H1 (cell line): ENCODE results near the gene HYAL1. TPM values are rescaled to one million over a fixed set of nuclear protein-coding genes. Genes with fewer than 3 reads are reported as not detected.
A peak's percentile ranks its signal among the peaks of the same experiment; 100 is the strongest.

Source experiments
- CTCF ChIA-PET: fragments of 300-600 bp; sonication (Branson Sonifier 250); formaldehyde crosslinking; loops from one replicate; lab custom pipeline; 2021; ENCODE audit not compliant: partially characterized antibody; lab: Charles Lee
- POLR2A ChIA-PET: fragments of 300-600 bp; sonication (Branson Sonifier 250); formaldehyde crosslinking; loops from one replicate; lab custom pipeline; 2021; ENCODE audit warnings: inconsistent platforms; ENCODE audit not compliant: partially characterized antibody; lab: Charles Lee
- DNase-seq, 2 experiments: peaks; one replicate each; pipeline versions ENCODE4 v3.0.0 to v3.0.0-alpha.2; 2010 to 2022; ENCODE audit warnings: low spot score in 2 of 2, low read depth in 1 of 2, mixed read lengths in 1 of 2
- FAIRE-seq: peaks from 2 replicates; lab custom pipeline; 2011; peaks lifted over from hg19 to GRCh38; lab: Jason Lieb, UNC
- H2AFZ ChIP-seq: 2 replicates; pipeline ENCODE4 v1.8.1; 2012; ENCODE audit warnings: low read length, inconsistent platforms
- H2AK5ac ChIP-seq: 2 replicates; pipeline ENCODE4 v1.6.1; 2013; ENCODE audit warnings: low read depth, low read length
- H2BK120ac ChIP-seq: replicated peaks from 2 replicates; pipeline ENCODE3; 2013; ENCODE audit warnings: low read depth, low read length, inconsistent platforms
- H2BK12ac ChIP-seq: 2 replicates; pipeline ENCODE4 v1.6.1; 2013; ENCODE audit warnings: low read depth, low read length
- H2BK15ac ChIP-seq: 2 replicates; pipeline ENCODE4 v1.6.1; 2013; ENCODE audit warnings: low read length
- H2BK20ac ChIP-seq: 2 replicates; pipeline ENCODE4 v1.6.1; 2013; ENCODE audit warnings: low read length
- H2BK5ac ChIP-seq: 2 replicates; pipeline ENCODE4 v1.6.1; 2013; ENCODE audit warnings: low read depth, low read length
- H3K14ac ChIP-seq: 2 replicates; pipeline ENCODE4 v1.6.1; 2013; ENCODE audit warnings: inconsistent platforms; ENCODE audit not compliant: insufficient read length
- H3K18ac ChIP-seq: 2 replicates; pipeline ENCODE4 v1.6.1; 2013; ENCODE audit warnings: low read length; ENCODE audit errors: extremely low read depth
- H3K23ac ChIP-seq: 2 replicates; pipeline ENCODE4 v1.6.1; 2013; ENCODE audit warnings: inconsistent platforms; ENCODE audit not compliant: insufficient read length
- H3K23me2 ChIP-seq: 2 replicates; pipeline ENCODE4 v1.6.1; 2013; ENCODE audit warnings: low read depth, low read length
- H3K27ac ChIP-seq: 2 replicates; pipeline ENCODE4 v1.6.1; 2011; ENCODE audit warnings: low read depth, low read length, inconsistent platforms
- H3K27me3 ChIP-seq, 4 experiments: replicated peaks in 1 of 4; 1 replicate in 1 of 4; 2 replicates in 3 of 4; pipeline versions ENCODE4 v1.6.1 to v1.8.1; 2011 to 2013; ENCODE audit warnings: low read length in 3 of 4, mild to moderate bottlenecking in 3 of 4, inconsistent platforms in 2 of 4, mixed read lengths in 2 of 4, moderate library complexity in 1 of 4; ENCODE audit not compliant: control insufficient read depth in 3 of 4, insufficient read depth in 3 of 4; ENCODE audit errors: extremely low read depth in 1 of 4
- H3K36me3 ChIP-seq, 4 experiments: 2 replicates each; pipeline versions ENCODE4 v1.6.1 to v1.8.1; 2011 to 2013; ENCODE audit warnings: mild to moderate bottlenecking in 4 of 4, low read length in 3 of 4, moderate library complexity in 2 of 4, control low read depth in 1 of 4, inconsistent platforms in 1 of 4; ENCODE audit not compliant: insufficient read depth in 4 of 4, control insufficient read depth in 2 of 4
- H3K4ac ChIP-seq: replicated peaks from 2 replicates; pipeline ENCODE3; 2013; ENCODE audit warnings: low read length, low read depth, mixed read lengths, inconsistent platforms; ENCODE audit not compliant: insufficient read length
- H3K4me1 ChIP-seq, 4 experiments: replicated peaks in 1 of 4; 1 replicate in 1 of 4; 2 replicates in 3 of 4; pipeline versions ENCODE4 v1.6.1 to v1.8.1; 2011 to 2013; ENCODE audit warnings: low read length in 3 of 4, inconsistent platforms in 2 of 4, mixed read lengths in 1 of 4; ENCODE audit not compliant: insufficient read depth in 4 of 4, control insufficient read depth in 3 of 4
- H3K4me2 ChIP-seq, 2 experiments: 2 replicates each; pipeline versions ENCODE4 v1.6.1 to v1.8.1; 2011 to 2013; ENCODE audit warnings: low read depth in 2 of 2, low read length in 2 of 2, control low read depth in 1 of 2, inconsistent platforms in 1 of 2, mild to moderate bottlenecking in 1 of 2; ENCODE audit not compliant: insufficient read depth in 1 of 2
- H3K4me3 ChIP-seq, 4 experiments: fragments of 200-600, 300-600 bp in 1 of 4; sonication (generic), shearing (Covaris generic), sonication (Bioruptor Twin) in 1 of 4; 2 replicates each; pipeline versions ENCODE4 v1.5.1 to v1.8.1; 2011 to 2016; ENCODE audit warnings: low read length in 4 of 4, low read depth in 3 of 4, control low read depth in 2 of 4, inconsistent platforms in 2 of 4, mild to moderate bottlenecking in 2 of 4, mixed read lengths in 1 of 4, moderate library complexity in 1 of 4; ENCODE audit not compliant: insufficient read depth in 2 of 4; ENCODE audit errors: extremely low read depth in 1 of 4
- H3K56ac ChIP-seq: replicated peaks from 2 replicates; pipeline ENCODE3; 2013; ENCODE audit warnings: low read depth, mild to moderate bottlenecking, mixed read lengths, low read length, inconsistent platforms; ENCODE audit not compliant: insufficient read length
- H3K79me1 ChIP-seq: 2 replicates; pipeline ENCODE4 v1.6.1; 2013; ENCODE audit warnings: low read depth, low read length, control low read depth
- H3K79me2 ChIP-seq, 2 experiments: 2 replicates each; pipeline versions ENCODE4 v1.6.1 to v1.8.1; 2012 to 2013; ENCODE audit warnings: low read length in 2 of 2, mild to moderate bottlenecking in 2 of 2, inconsistent platforms in 1 of 2; ENCODE audit not compliant: insufficient read depth in 2 of 2, control insufficient read depth in 1 of 2
- H3K9ac ChIP-seq, 4 experiments: replicated peaks in 1 of 4; 1 replicate in 1 of 4; 2 replicates in 3 of 4; pipeline versions ENCODE4 v1.6.1 to v1.8.1; 2011 to 2013; ENCODE audit warnings: low read depth in 3 of 4, low read length in 3 of 4, control low read depth in 2 of 4, mild to moderate bottlenecking in 2 of 4, moderate library complexity in 2 of 4, inconsistent platforms in 1 of 4; ENCODE audit errors: extremely low read depth in 1 of 4
- H3K9me3 ChIP-seq, 2 experiments: 2 replicates each; pipeline versions ENCODE4 v1.6.1 to v1.8.1; 2012 to 2013; ENCODE audit warnings: mild to moderate bottlenecking in 2 of 2, moderate library complexity in 2 of 2, control low read depth in 1 of 2, inconsistent platforms in 1 of 2, low read depth in 1 of 2, low read length in 1 of 2, mixed read lengths in 1 of 2; ENCODE audit not compliant: insufficient read depth in 2 of 2
- H4K20me1 ChIP-seq, 2 experiments: replicated peaks in 1 of 2; 2 replicates each; pipeline versions ENCODE3 to v1.8.1; 2011 to 2013; ENCODE audit warnings: inconsistent platforms in 2 of 2, low read length in 2 of 2, mild to moderate bottlenecking in 1 of 2; ENCODE audit not compliant: insufficient read depth in 2 of 2, control insufficient read depth in 1 of 2
- H4K5ac ChIP-seq: 2 replicates; pipeline ENCODE4 v1.6.1; 2013; ENCODE audit warnings: low read length, low read depth, mixed read lengths, inconsistent platforms; ENCODE audit not compliant: insufficient read length
- H4K8ac ChIP-seq: 2 replicates; pipeline ENCODE4 v1.8.0; 2013; ENCODE audit warnings: mild to moderate bottlenecking, moderate library complexity, low read length, inconsistent platforms; ENCODE audit not compliant: insufficient read depth; ENCODE audit errors: extremely low read depth
- H4K91ac ChIP-seq: replicated peaks from 2 replicates; pipeline ENCODE3; 2013; ENCODE audit warnings: low read length, mixed read lengths, inconsistent platforms; ENCODE audit not compliant: insufficient read length
- CBX5 ChIP-seq: fragments of 300-800, 300-1000 bp; sonication (generic); IDR thresholded peaks from 2 replicates; pipeline ENCODE4 v1.7.1; 2016; ENCODE audit warnings: antibody characterized with exemption, low read length, low read depth
- EGR1 ChIP-seq: IDR thresholded peaks from 2 replicates; pipeline ENCODE4 v1.6.1; 2011; ENCODE audit warnings: low read depth, low read length, borderline replicate concordance
- PHF8 ChIP-seq: fragments of 200-600 bp; sonication (generic); conservative IDR thresholded peaks from 2 replicates; pipeline ENCODE4 v1.7.1; 2012; ENCODE audit warnings: low read depth, mild to moderate bottlenecking, inconsistent platforms, low read length, moderate library complexity
- RBBP5 ChIP-seq: IDR thresholded peaks from 2 replicates; pipeline ENCODE4 v1.7.1; 2012; ENCODE audit warnings: low read depth, mild to moderate bottlenecking, inconsistent platforms, low read length, moderate library complexity, borderline replicate concordance
- RXRA ChIP-seq: IDR thresholded peaks from 2 replicates; pipeline ENCODE4 v1.6.1; 2011; ENCODE audit warnings: low read depth, mild to moderate bottlenecking, low read length, moderate library complexity; ENCODE audit not compliant: insufficient read depth
- SP2 ChIP-seq: IDR thresholded peaks from 2 replicates; pipeline ENCODE4 v1.6.1; 2012; ENCODE audit warnings: mild to moderate bottlenecking, low read length, inconsistent platforms
- TAF1 ChIP-seq: IDR thresholded peaks from 2 replicates; pipeline ENCODE4 v1.6.1; 2011; ENCODE audit warnings: mild to moderate bottlenecking, low read depth, low read length
- WGBS, 2 experiments: shearing (Covaris generic) in 1 of 2; methylation state at CpG; one replicate each; pipeline versions ENCODE4 v1.1.6 to v1.1.7; 2013 to 2015; ENCODE audit warnings: low lambda C conversion rate in 2 of 2, mixed read lengths in 2 of 2, inconsistent platforms in 1 of 2, low coverage in 1 of 2, missing lambda C conversion rate in 1 of 2; ENCODE audit not compliant: insufficient replicate concordance in 2 of 2, insufficient coverage in 1 of 2, insufficient read length in 1 of 2; ENCODE audit errors: extremely low coverage in 1 of 2, missing lambda C conversion rate in 1 of 2; 5-methylcytosine and 5-hydroxymethylcytosine counted together
- polyA plus RNA-seq, 7 experiments: library from polyadenylated mRNA; depleted of rRNA in 3 of 7; stranded (reverse) in 5 of 7; unstranded in 2 of 7; fragments of >200 nt in 5 of 7; fragments of 200-250 nt in 2 of 7; gene quantifications; 1 replicate in 5 of 7; 2 replicates in 1 of 7; 4 replicates in 1 of 7; pipeline versions ENCODE4 v1.2.1 to v1.2.3, GENCODE V29; 2011 to 2013; ENCODE audit warnings: missing spikeins in 2 of 7, mixed read lengths in 2 of 7
- total RNA-seq: library from RNA; stranded (reverse); fragmentation: NEBNext Ultra II Directional; extraction: Animal tissue kit (Norgen Biotek cat#: 25700); gene quantifications from 2 replicates; pipeline ENCODE4 v1.2.1, GENCODE V29; 2021
- TF ChIP-seq, protein P1 (sequence below), 3 experiments: IDR thresholded peaks; 1 replicate in 2 of 3; 2 replicates in 1 of 3; pipeline versions ENCODE4 v1.5.1 to v1.6.1; 2011; ENCODE audit warnings: low read length in 3 of 3, mild to moderate bottlenecking in 3 of 3, inconsistent platforms in 2 of 3, low read depth in 1 of 3, moderate library complexity in 1 of 3; ENCODE audit not compliant: insufficient read depth in 1 of 3; ENCODE audit errors: control extremely low read depth in 1 of 3

The HYAL1 gene
- total and polyA plus RNA-seq, 2 of the 8 experiments (the other 6 are each of a cell fraction or from before 2014, with no cell fraction given), result 2.0 to 5.4 TPM

DNA sequence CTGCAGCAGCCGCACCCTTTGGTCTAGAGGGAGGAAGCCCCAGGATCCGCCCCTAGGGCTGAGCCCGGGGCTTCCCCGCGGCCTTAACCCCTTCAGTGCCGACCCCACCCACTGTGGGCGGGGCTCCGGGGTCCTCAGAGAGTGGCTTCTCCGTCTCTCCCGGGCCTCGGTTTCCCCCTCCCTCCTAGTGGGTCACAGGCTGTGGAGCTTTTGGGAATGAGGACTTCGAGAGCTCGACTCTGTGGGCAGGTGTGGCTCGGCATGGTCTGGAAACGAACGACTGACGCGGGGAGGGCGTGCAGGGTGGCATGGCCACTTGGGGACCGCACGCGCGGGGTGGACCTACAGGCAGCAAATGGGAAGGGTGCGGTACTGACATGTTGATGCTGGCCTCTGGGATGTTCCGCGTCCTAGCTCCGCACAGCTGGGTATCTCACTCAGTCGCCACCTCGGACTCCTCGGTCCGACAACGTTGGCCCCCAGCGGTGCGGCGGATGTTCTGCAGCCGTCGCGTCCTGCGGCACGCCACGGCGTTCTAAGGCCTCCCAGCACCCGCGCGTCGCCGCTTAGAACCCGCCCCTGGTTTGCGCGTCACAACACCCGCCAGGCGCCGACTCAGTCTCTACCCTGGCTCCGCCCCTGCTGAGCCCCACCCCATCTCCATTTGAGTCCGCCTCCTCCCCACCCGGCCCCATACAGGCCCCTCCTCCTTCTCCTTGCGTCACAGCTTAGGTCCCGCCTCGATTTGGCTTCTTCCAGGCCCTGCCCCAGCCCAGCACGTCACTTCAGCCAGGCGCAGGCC is 4.3 kb downstream of the HYAL1 start, which contains the start of the genes HYAL3 and NAA80:
HYAL3 (minus strand) TSS at position 570 of the 802 bp plus-strand sequence. CDS start 3,803 bp downstream, outside the sequence.
NAA80 (minus strand) TSS at position 570 of the 802 bp plus-strand sequence. CDS start 1,942 bp downstream, outside the sequence.
- FAIRE-seq, result peak; percentile 71
- TF ChIP-seq CBX5 (no peak), PHF8 (0 out of 2 replicates have a peak, but pooled peaks have one; percentile 64), RXRA (no peak), TAF1 (peak; percentile 59; the same call in 1 of the 2 replicates), RBBP5 (no peak; the same call in 1 of the 2 replicates), EGR1 (no peak), SP2 (no peak)
- TF ChIP-seq, protein P1, sequence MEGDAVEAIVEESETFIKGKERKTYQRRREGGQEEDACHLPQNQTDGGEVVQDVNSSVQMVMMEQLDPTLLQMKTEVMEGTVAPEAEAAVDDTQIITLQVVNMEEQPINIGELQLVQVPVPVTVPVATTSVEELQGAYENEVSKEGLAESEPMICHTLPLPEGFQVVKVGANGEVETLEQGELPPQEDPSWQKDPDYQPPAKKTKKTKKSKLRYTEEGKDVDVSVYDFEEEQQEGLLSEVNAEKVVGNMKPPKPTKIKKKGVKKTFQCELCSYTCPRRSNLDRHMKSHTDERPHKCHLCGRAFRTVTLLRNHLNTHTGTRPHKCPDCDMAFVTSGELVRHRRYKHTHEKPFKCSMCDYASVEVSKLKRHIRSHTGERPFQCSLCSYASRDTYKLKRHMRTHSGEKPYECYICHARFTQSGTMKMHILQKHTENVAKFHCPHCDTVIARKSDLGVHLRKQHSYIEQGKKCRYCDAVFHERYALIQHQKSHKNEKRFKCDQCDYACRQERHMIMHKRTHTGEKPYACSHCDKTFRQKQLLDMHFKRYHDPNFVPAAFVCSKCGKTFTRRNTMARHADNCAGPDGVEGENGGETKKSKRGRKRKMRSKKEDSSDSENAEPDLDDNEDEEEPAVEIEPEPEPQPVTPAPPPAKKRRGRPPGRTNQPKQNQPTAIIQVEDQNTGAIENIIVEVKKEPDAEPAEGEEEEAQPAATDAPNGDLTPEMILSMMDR (IDR thresholded peaks at IDR 0.05; ENCODE audit: control extremely low read depth in 1 of 3, insufficient read depth in 1 of 3, low read depth in 1 of 3, low read length in 3 of 3), result peak in 1 of 3 experiments; percentile 8; a peak in 1 of 4 replicates

More for the DNA sequence above, 4.3 kb downstream of the HYAL1 start, which contains the start of the genes HYAL3 and NAA80:
- Histone ChIP-seq H3K9ac (peak within 1 kb of the TSS in 3 of 4 experiments; percentile 55 to 68 (median 63); a peak in 6 of 7 replicates), H2BK5ac (peak within 1 kb of the TSS; percentile 90), H2AK5ac (no peak within 1 kb of the TSS), H3K56ac (peak within 1 kb of the TSS; percentile 67), H3K36me3 (no peaks in the 10 kb centered on the region), H3K27me3 (no peaks in the 10 kb centered on the region; a peak in 1 of 7 replicates), H3K4ac (peak within 1 kb of the TSS; percentile 91), H3K79me1 (no peaks in the 10 kb centered on the region), H3K4me3 (peak within 1 kb of the TSS; percentile 70 to 89 (median 80)), H4K20me1 (peaks cover 0 to 2% of the 10 kb centered on the region in 2 experiments), H2AFZ (peak within 1 kb of the TSS; percentile 93), H4K91ac (peak within 1 kb of the TSS; percentile 90), H2BK120ac (peak within 1 kb of the TSS; percentile 26), H3K23me2 (peaks cover 5% of the 10 kb centered on the region; the same call in 1 of the 2 replicates), H4K5ac (peak within 1 kb of the TSS; percentile 80), H3K27ac (peak within 1 kb of the TSS; percentile 61), H3K79me2 (no peaks in the 10 kb centered on the region), H4K8ac (peak within 1 kb of the TSS; percentile 78), H2BK15ac (peak within 1 kb of the TSS; percentile 98; the same call in 1 of the 2 replicates), H3K18ac (peak within 1 kb of the TSS; percentile 88), H3K14ac (no peak within 1 kb of the TSS), H3K4me2 (peak within 1 kb of the TSS; percentile 67 to 92), H3K4me1 (peaks cover 0 to 26% (median 12%) of the 10 kb centered on the region in 4 experiments; a peak in 6 of 7 replicates), H3K23ac (no peak within 1 kb of the TSS), H2BK12ac (peak within 1 kb of the TSS; percentile 68; the same call in 1 of the 2 replicates), H2BK20ac (no peak within 1 kb of the TSS), H3K9me3 (no peaks in the 10 kb centered on the region)
- ChIA-PET CTCF (interaction anchor here (1.0 to 1.8 kb wide), 17 partner anchors 16 to 1090 kb away, joined by 3 to 7 read pairs (median 3); partner anchors contain the start of genes LSMEM2 and TUSC2), POLR2A (interaction anchor here (0.8 to 11.3 kb wide), 10 partner anchors 10 to 61 kb away, joined by 3 to 149 read pairs (median 3); partner anchors contain the start of genes HYAL2 and SEMA3B)
- peak; percentile 99 for DNase-seq
- 6% methylated on average over 31 of the region's 61 CpGs; no CpG with 5 or more reads in 1 of the 2 experiments for WGBS, 2 experiments
